Measurements from ENCODE around the gene LFNG. TPM values are rescaled to one million over a fixed set of nuclear protein-coding genes. Genes with fewer than 3 reads are reported as not detected.

Gene LFNG
- total RNA-seq, 2 donors from 2014 or later = 16.0 to 47.2 TPM

DNA sequence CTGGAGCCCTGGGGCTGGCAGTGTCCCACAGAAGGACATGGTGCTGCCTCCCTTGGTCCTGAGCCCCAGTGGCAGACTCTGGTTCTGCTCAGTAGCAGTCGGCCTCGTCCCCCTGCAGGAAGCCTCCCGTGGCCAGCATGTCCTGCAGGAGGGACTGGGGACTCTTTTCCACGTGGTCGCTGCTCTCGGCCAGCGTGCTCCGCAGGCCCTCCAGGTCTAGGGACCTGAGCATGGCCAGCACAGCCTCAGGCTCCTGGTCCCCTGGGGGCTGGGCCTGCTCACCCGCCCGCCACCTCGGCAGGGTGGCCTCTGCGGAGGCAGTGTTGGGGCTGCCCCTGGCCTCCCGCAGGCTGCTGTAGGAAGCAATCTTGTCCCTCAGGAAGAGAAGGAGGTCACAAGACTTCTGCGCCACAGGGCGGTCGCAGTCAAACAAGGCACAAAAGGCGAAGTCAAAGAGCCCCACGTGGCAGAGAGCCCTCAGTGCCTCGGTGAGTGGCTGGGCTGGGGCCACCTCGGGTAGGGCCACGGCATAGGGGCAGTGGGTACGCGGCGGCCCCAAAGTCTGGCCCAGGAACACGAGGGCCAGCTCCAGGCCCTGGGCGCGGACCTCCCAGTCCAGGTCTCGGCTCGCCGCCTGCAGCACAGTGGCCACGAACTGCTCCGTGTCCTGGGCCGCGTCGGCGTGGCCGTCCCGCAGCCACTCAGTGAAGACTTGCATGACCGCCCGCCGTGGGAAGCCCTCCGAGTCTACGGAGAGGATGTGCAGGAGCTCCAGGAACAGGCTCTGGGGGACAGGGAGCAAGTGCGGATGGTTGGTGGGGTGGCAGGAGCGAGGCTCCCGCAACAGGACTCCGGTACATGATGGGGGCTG lies 18.6 kb downstream of the LFNG start:
- TF ChIP-seq, protein P1, sequence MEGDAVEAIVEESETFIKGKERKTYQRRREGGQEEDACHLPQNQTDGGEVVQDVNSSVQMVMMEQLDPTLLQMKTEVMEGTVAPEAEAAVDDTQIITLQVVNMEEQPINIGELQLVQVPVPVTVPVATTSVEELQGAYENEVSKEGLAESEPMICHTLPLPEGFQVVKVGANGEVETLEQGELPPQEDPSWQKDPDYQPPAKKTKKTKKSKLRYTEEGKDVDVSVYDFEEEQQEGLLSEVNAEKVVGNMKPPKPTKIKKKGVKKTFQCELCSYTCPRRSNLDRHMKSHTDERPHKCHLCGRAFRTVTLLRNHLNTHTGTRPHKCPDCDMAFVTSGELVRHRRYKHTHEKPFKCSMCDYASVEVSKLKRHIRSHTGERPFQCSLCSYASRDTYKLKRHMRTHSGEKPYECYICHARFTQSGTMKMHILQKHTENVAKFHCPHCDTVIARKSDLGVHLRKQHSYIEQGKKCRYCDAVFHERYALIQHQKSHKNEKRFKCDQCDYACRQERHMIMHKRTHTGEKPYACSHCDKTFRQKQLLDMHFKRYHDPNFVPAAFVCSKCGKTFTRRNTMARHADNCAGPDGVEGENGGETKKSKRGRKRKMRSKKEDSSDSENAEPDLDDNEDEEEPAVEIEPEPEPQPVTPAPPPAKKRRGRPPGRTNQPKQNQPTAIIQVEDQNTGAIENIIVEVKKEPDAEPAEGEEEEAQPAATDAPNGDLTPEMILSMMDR (conservative IDR thresholded peaks at IDR 0.05) = peak; percentile 49
- H3K27ac Mint-ChIP-seq = no peak overlapping the region
- peak; percentile 67 for DNase-seq
- peaks cover 28% of the 10 kb centered on the region for H3K36me3 Mint-ChIP-seq (ENCODE audit: low read depth)
- no peaks in the 10 kb centered on the region for H3K27me3 ChIP-seq (ENCODE audit: control insufficient read depth, insufficient read depth, low read length, poor library complexity, severe bottlenecking)
- H3K27ac ChIP-seq (ENCODE audit: low read depth, low read length) = no peak overlapping the region
- WGBS, 2 experiments (ENCODE audit: insufficient coverage in 1 of 2, insufficient read length in 1 of 2) = 95% methylated on average over 33 to 47 of the region's 47 CpGs
- H3K9me3 Mint-ChIP-seq = peaks cover 11% of the 10 kb centered on the region
- H3K4me1 ChIP-seq (ENCODE audit: control insufficient read depth, insufficient read depth, low read length) = no peaks in the 10 kb centered on the region
- H3K4me1 Mint-ChIP-seq = no peaks in the 10 kb centered on the region
- H3K36me3 ChIP-seq (ENCODE audit: control insufficient read depth, insufficient read depth, low read length) = peaks cover 2% of the 10 kb centered on the region
- H3K9ac ChIP-seq (ENCODE audit: extremely low read depth, low read length, poor library complexity, severe bottlenecking) = no peak overlapping the region
- no peaks in the 10 kb centered on the region for H3K27me3 Mint-ChIP-seq (ENCODE audit: insufficient read depth)
- H3K9me3 ChIP-seq (ENCODE audit: control insufficient read depth, low read length) = no peaks in the 10 kb centered on the region
- H3K4me3 ChIP-seq (ENCODE audit: low read length) = no peak overlapping the region
- no peak overlapping the region for H3K4me3 Mint-ChIP-seq

DNA sequence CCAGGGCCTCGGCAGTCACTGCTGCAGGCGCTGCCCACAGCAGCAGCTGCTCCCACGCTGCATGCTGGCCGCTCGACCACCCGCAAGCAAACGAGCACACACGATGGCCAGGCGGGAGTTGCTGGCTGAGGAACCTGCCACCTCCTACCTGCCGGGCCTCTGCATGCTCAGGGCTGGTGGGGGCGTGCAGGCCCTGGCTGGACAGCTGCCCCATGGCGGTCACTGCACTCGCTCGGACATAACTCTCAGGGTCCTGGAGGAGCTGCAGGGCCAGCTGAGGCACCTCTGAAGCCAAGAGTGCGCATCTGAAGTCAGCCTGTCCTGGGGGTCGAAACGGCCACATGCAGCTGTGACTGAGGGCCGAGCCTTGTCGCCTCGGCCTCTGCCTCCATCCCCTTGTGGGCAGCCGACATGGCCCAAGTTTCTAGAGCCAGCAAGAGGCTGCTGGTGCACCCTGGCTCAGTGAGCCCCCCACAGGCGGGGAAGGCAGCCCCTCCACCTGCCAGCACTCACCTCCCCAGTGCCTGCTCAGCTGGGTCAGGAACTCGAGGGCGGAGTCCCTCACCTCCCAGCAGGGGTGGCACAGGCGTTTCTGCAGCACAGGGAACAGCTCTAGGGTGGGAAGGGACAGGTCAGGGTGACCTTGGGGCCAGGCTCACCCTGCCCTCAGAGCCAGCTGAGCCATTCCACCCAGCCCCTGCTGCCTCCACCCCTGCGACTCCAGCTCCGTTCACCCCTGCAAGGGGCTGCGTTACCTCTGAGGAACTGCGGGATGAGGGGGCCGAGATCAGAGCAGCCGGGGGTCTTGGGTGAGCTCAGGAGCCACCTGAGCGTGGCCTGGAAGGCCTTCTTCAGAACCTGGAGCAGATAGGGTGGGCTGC lies 19.7 kb downstream of the LFNG start:
- Histone ChIP-seq H3K9me3 (ENCODE audit: control insufficient read depth, low read length) (no peaks in the 10 kb centered on the region), H3K4me3 (ENCODE audit: low read length) (no peak overlapping the region), H3K27ac (ENCODE audit: low read depth, low read length) (no peak overlapping the region), H3K36me3 (ENCODE audit: control insufficient read depth, insufficient read depth, low read length) (peaks cover 4% of the 10 kb centered on the region), H3K9ac (ENCODE audit: extremely low read depth, low read length, poor library complexity, severe bottlenecking) (no peak overlapping the region), H3K4me1 (ENCODE audit: control insufficient read depth, insufficient read depth, low read length) (no peaks in the 10 kb centered on the region), H3K27me3 (ENCODE audit: control insufficient read depth, insufficient read depth, low read length, poor library complexity, severe bottlenecking) (no peaks in the 10 kb centered on the region)
- TF ChIP-seq, protein P1 (conservative IDR thresholded peaks at IDR 0.05) = no peak
- WGBS, 2 experiments (ENCODE audit: insufficient coverage in 1 of 2, insufficient read length in 1 of 2) = 95 to 96% methylated on average over 20 to 32 of the region's 32 CpGs
- Mint-ChIP-seq H3K4me3 (no peak overlapping the region), H3K4me1 (no peaks in the 10 kb centered on the region), H3K9me3 (peaks cover 8% of the 10 kb centered on the region), H3K36me3 (ENCODE audit: low read depth) (peaks cover 32% of the 10 kb centered on the region), H3K27me3 (ENCODE audit: insufficient read depth) (no peaks in the 10 kb centered on the region), H3K27ac (no peak overlapping the region)
- peak; percentile 40 for DNase-seq

DNA sequence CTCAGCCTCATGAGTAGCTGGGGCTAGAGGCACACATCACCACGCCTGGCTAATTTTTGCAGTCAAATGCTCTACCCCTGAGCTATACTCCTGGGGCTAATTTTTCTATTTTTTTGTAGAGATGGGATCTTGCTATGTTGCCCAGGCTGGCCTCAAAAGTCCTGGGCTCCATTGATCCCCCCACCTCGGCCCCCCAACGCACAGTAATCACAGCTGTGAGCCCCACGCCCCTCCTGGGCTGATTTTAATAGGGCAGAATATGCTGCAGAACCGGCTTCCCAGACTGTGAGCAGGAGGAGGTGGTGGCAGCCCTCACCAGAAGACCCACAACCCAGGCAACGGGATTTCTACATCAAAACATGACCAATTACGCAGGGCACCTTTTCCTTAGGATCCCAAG lies 20.6 kb downstream of the LFNG start:
- H3K9me3 Mint-ChIP-seq = peaks cover 4% of the 10 kb centered on the region

More for the DNA sequence above, 20.6 kb downstream of the LFNG start:
- no peaks in the 10 kb centered on the region for H3K9me3 ChIP-seq (ENCODE audit: control insufficient read depth, low read length)
- H3K36me3 Mint-ChIP-seq (ENCODE audit: low read depth) = peaks cover 37% of the 10 kb centered on the region
- no peaks in the 10 kb centered on the region for H3K4me1 Mint-ChIP-seq
- DNase-seq = no peak
- no peak overlapping the region for H3K27ac Mint-ChIP-seq
- no peaks in the 10 kb centered on the region for H3K27me3 Mint-ChIP-seq (ENCODE audit: insufficient read depth)
- H3K4me3 ChIP-seq (ENCODE audit: low read length) = no peak overlapping the region
- H3K27me3 ChIP-seq (ENCODE audit: control insufficient read depth, insufficient read depth, low read length, poor library complexity, severe bottlenecking) = no peaks in the 10 kb centered on the region
- TF ChIP-seq, protein P1 (conservative IDR thresholded peaks at IDR 0.05) = no peak
- H3K36me3 ChIP-seq (ENCODE audit: control insufficient read depth, insufficient read depth, low read length) = peaks cover 10% of the 10 kb centered on the region
- no peak overlapping the region for H3K27ac ChIP-seq (ENCODE audit: low read depth, low read length)
- WGBS, 2 experiments (ENCODE audit: insufficient coverage in 1 of 2, insufficient read length in 1 of 2) = 91 to 97% methylated on average over 4 to 7 of the region's 7 CpGs
- no peaks in the 10 kb centered on the region for H3K4me1 ChIP-seq (ENCODE audit: control insufficient read depth, insufficient read depth, low read length)
- no peak overlapping the region for H3K4me3 Mint-ChIP-seq
- no peak overlapping the region for H3K9ac ChIP-seq (ENCODE audit: extremely low read depth, low read length, poor library complexity, severe bottlenecking)

Measured in endodermal cell (in vitro differentiated cells).